ENCODE measurements around the gene RGL3.

- TF ChIP-seq CTCF (conservative IDR thresholded peaks at IDR 0.05; ENCODE audit: low read length) = no peak
- TF ChIP-seq EZH2phosphoT487 (IDR thresholded peaks at IDR 0.05; ENCODE audit: borderline replicate concordance, low read depth, low read length) = no peak
Measured at GRCh38 chr19:11345122-11345803, 73.9 kb downstream of the RGL3 start.

All from OCI-LY7 (cell line).